ENCODE results near the gene MRTFA.
A peak's percentile ranks its signal among the peaks of the same experiment; 100 is the strongest.
"Not testable (repeated sequence)": the region's sequence is repeated elsewhere in the genome, so short reads cannot be mapped to it uniquely, and the experiment has no call there.

The MRTFA gene

GRCh38 chr22:40636380-40637182 lies at the start of gene MRTFA:
TSS of gene MRTFA (minus strand) at chr22:40636719.
- peak; percentile 99 to 100 for DNase-seq

GRCh38 chr22:40685406-40685805 lies 48.9 kb upstream of the MRTFA start:
- DNase-seq, result peak; percentile 12 to 14

GRCh38 chr22:40684728-40685127 lies 48.2 kb upstream of the MRTFA start:
- no peak for DNase-seq

GRCh38 chr22:40681451-40681850 lies 44.9 kb upstream of the MRTFA start:
- DNase-seq, result no peak

- DNase-seq, result no peak
Measured at GRCh38 chr22:40680819-40681183, 44.3 kb upstream of the MRTFA start.

GRCh38 chr22:40679964-40680818 lies 43.7 kb upstream of the MRTFA start:
- DNase-seq, result no peak

GRCh38 chr22:40679249-40679963 lies 42.9 kb upstream of the MRTFA start, which contains the start of gene MCHR1:
TSS of gene MCHR1 (plus strand) at chr22:40679484. CDS start at chr22:40679653, 169 bp downstream.
- no peak for DNase-seq

- no peak for DNase-seq
Measured at GRCh38 chr22:40678493-40679248, 42.2 kb upstream of the MRTFA start.

GRCh38 chr22:40676644-40677043 lies 40.1 kb upstream of the MRTFA start:
- no peak for DNase-seq

- DNase-seq, result not testable (repeated sequence)
Measured at GRCh38 chr22:40676166-40676565, 39.6 kb upstream of the MRTFA start.

GRCh38 chr22:40674274-40674673 lies 37.8 kb upstream of the MRTFA start:
- DNase-seq, result no peak

GRCh38 chr22:40673017-40673416 lies 36.5 kb upstream of the MRTFA start:
- DNase-seq, result no peak

- no peak for DNase-seq
Measured at GRCh38 chr22:40671796-40672360, 35.4 kb upstream of the MRTFA start.

- DNase-seq, result no peak
Measured at GRCh38 chr22:40671369-40671768, 34.9 kb upstream of the MRTFA start.

GRCh38 chr22:40670058-40670457 lies 33.5 kb upstream of the MRTFA start:
- DNase-seq, result no peak

GRCh38 chr22:40668611-40669411 lies 32.3 kb upstream of the MRTFA start:
- no peak for DNase-seq

- DNase-seq, result no peak
Measured at GRCh38 chr22:40666151-40666848, 29.8 kb upstream of the MRTFA start.

- DNase-seq, result no peak
Measured at GRCh38 chr22:40665312-40665711, 28.8 kb upstream of the MRTFA start.

GRCh38 chr22:40661671-40662070 lies 25.2 kb upstream of the MRTFA start:
- no peak for DNase-seq

GRCh38 chr22:40660730-40661129 lies 24.2 kb upstream of the MRTFA start:
- DNase-seq, result no peak

GRCh38 chr22:40659166-40659565 lies 22.6 kb upstream of the MRTFA start:
- no peak for DNase-seq
